IPS-NIHi11 (cell line): Measurements from ENCODE around the gene FTCD.

ENCODE experiments used
- DNase-seq: peaks from one replicate; pipeline ENCODE4 v3.0.0; 2012; ENCODE audit warnings: mixed read lengths, low spot score

The FTCD gene

GRCh38 chr21:46092811-46093667 lies 62.3 kb downstream of the FTCD start:
- no peak for DNase-seq

GRCh38 chr21:46092026-46092764 lies 63.2 kb downstream of the FTCD start:
- DNase-seq: no peak

DNA sequence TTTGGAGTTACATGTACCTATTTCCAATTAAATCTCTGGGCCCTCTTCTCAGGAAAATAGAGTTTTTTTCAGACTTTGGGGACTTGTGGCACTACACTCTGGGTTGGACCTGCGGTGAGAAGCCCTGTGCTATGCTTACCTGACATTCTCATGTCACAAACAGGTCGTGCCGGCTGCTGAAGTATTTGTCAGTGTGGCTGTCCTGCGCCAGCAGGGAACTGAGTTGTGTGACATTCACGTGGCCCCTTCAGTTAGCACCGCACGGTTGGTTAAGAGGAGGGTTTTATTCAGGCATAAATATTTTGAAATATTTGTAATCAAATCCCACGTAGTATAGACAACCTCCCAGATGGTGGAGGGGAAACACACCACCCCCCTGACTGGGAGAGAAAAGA lies 63.8 kb downstream of the FTCD start:
- DNase-seq: no peak

DNA sequence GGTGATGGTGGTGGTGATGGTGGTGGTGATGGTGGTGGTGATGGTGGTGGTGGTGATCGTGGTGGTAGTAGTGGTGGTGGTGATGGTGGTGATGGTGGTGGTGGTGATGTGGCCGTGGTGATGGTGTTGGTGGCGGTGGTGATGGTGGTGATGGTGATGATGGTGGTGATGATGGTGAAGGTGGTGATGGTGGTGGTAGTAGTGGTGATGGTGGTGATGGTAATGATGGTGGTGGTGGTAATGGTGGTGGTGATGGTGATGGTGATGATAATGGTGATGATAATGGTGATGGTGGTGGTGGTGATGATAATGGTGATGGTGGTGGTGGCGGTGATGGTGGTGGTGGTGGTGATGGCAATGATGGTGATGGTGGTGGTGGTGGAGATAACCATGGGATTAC lies 64.3 kb downstream of the FTCD start:
- DNase-seq: no peak

DNA sequence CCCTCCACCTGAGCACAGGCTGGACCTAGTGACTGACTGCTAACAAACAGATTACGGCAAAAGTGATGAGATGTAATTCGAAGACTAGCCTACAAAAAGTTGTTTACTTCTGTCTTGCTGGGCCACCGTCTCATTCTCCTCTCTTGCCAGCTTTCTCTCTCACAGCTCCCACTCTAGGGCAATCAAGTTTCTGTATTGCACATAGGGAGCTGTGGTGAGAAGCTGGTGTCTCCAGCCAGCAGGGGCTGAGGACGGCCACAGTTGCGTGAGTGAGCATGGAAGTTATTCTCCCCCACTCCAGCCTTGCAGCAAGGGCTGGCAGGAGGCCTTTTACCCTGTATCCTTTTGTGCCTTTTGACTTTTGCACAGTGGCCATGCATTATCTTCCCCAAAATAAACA lies 66.1 kb downstream of the FTCD start:
- no peak for DNase-seq

DNA sequence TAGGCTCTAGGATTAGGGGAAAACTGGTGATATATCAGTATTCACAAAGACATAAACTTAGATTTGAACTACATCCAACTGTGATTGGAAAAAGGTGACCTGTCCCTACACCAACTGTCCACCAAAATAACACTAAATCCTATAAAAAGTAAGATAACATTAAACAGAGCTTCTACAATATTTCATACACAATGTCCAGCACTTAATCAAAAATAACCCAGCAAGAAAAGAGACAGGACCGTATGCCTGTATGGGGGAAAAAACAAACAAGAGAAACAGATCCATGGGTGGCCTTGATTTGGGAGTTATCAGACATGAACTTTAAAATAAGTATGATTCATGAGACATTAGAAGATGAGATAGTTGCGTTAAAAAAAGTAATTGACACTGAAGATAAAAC lies 67.2 kb downstream of the FTCD start:
- no peak for DNase-seq

GRCh38 chr21:46087641-46088040 lies 67.7 kb downstream of the FTCD start:
- no peak for DNase-seq
